ENCODE measurements around the gene ZNF865.
A peak's percentile ranks its signal among the peaks of the same experiment; 100 is the strongest.

The ZNF865 gene

GRCh38 chr19:55623130-55623529 lies 17.7 kb downstream of the ZNF865 start:
- H3K4me3 ChIP-seq (ENCODE audit: control insufficient read depth, low read depth, low read length) = no peak overlapping the region
- TF ChIP-seq CTCF (IDR thresholded peaks at IDR 0.05; ENCODE audit: control insufficient read depth, insufficient read depth, low read depth, low read length, missing control alignments) = no peak
- DNase-seq (ENCODE audit: low read depth) = no peak

- no peak for DNase-seq (ENCODE audit: low read depth)
- no peak for TF ChIP-seq CTCF (IDR thresholded peaks at IDR 0.05; ENCODE audit: control insufficient read depth, insufficient read depth, low read depth, low read length, missing control alignments)
- H3K4me3 ChIP-seq (ENCODE audit: control insufficient read depth, low read depth, low read length) = no peak overlapping the region
Measured at GRCh38 chr19:55623561-55623960, 18.1 kb downstream of the ZNF865 start.

GRCh38 chr19:55624109-55625003 lies 18.9 kb downstream of the ZNF865 start, which contains the start of gene ZNF784:
ZNF784 (minus strand) TSS chr19:55624566; CDS start chr19:55624561, 5 bp downstream.
- peak within 1 kb of the TSS; percentile 59 for H3K4me3 ChIP-seq (ENCODE audit: control insufficient read depth, low read depth, low read length)
- TF ChIP-seq CTCF (IDR thresholded peaks at IDR 0.05; ENCODE audit: control insufficient read depth, insufficient read depth, low read depth, low read length, missing control alignments) = no peak
- DNase-seq (ENCODE audit: low read depth) = no peak

GRCh38 chr19:55625004-55625326 lies 19.5 kb downstream of the ZNF865 start:
- H3K4me3 ChIP-seq (ENCODE audit: control insufficient read depth, low read depth, low read length) = peak overlapping the region; percentile 59
- no peak for TF ChIP-seq CTCF (IDR thresholded peaks at IDR 0.05; ENCODE audit: control insufficient read depth, insufficient read depth, low read depth, low read length, missing control alignments)
- no peak for DNase-seq (ENCODE audit: low read depth)

- no peak for DNase-seq (ENCODE audit: low read depth)
- H3K4me3 ChIP-seq (ENCODE audit: control insufficient read depth, low read depth, low read length) = no peak overlapping the region
- no peak for TF ChIP-seq CTCF (IDR thresholded peaks at IDR 0.05; ENCODE audit: control insufficient read depth, insufficient read depth, low read depth, low read length, missing control alignments)
Measured at GRCh38 chr19:55626350-55626749, 20.9 kb downstream of the ZNF865 start.

GRCh38 chr19:55632463-55632834 lies 27.0 kb downstream of the ZNF865 start:
- peak; percentile 89 for DNase-seq (ENCODE audit: low read depth)
- H3K4me3 ChIP-seq (ENCODE audit: control insufficient read depth, low read depth, low read length) = no peak overlapping the region
- peak; percentile 77 for TF ChIP-seq CTCF (IDR thresholded peaks at IDR 0.05; ENCODE audit: control insufficient read depth, insufficient read depth, low read depth, low read length, missing control alignments)
